COR-L47 (cell line): ENCODE results near the gene CDH4.

Experiments
- DNase-seq: peaks from one replicate; lab custom pipeline; 2025; lab: John Stamatoyannopoulos, UW

CDH4 gene

DNA sequence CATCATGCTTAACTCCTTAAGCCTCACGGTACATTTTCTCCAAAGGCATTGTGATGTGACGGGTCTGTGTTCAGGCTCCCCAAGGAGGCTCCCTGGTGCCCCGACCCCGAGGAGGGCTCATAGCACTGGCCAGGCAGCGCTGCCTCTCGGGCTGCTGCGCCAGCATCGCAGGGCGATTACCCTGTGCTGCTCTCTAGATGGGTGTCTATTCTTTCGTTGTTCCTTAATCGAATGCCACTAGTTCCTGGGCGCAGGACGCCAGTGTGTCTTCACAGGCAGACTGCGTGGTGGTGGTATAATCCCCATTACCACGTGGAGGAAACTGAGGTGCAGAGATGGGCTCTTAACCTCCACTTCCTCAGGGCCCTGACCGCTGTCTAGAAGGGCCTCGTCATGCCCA, 267.4 kb downstream of the CDH4 start:
- DNase-seq = no peak

GRCh38 chr20:61520076-61520892, 268.2 kb downstream of the CDH4 start:
- DNase-seq = no peak

- no peak for DNase-seq
Measured at GRCh38 chr20:61520893-61521460, 268.9 kb downstream of the CDH4 start.

DNA sequence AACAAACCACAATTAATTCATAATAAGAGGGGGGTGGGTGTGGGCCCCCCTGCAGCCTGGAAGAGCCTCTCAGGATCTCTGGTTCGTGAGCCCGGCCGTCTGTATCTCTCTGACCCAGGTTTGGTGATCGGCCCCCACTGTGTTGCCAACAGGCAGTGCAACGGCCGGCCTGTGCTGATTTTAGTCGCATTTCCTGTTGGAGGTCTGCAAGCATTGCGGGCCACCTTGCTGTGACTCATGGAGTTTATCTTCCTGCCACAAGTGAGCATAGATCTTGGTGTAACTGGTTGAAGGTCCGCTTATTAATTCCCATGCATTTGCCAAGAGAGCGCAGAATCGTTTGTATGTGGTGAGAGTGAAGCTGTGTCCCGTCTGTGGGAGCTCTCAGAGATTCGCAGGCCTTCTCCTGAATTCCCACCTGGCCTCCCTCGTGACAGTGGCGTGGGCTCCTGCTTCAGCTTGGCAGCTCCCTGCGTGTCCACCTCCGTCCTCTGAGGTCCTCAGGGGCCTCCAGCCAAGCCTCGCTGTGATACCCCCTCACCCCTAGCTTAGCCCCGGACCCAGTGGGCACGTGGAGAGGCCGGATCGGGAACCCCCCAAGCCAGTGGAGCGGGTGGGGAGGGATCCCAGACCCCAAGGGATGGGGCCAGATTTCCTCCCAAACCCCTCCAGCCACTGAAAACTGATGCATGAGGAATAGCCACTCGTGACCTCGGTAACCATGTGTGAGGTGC, 269.8 kb downstream of the CDH4 start:
- no peak for DNase-seq

DNA sequence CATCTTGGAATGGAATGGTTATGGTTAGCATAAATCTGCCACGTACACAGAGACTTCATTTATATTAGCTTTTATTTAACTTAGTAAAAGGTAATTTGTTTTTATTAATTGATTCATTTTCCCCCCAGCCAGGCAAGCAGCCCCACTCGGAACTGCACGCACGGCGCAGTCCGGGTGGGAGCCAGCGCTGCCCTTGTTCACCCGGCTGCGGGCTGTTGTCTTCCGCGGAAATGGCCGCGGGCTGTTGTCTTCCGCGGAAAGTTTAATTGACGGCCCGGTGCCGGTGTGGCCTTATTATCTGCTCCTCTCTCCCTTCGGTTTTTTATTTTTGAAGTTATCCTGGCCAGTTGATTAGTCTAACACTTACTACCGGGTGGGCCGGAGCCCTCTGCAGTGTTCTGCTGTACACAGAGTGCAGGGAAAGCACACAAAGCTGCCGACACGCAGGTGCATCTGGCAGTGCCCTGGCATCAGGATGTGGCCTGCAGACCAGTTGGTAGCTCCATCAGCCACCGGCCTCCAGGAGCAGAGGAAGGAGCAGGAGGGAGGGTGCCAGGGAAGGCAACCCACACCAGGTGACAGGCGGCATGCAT, 270.5 kb downstream of the CDH4 start:
- DNase-seq = no peak

GRCh38 chr20:61523145-61523544, 271.1 kb downstream of the CDH4 start:
- DNase-seq = no peak

DNA sequence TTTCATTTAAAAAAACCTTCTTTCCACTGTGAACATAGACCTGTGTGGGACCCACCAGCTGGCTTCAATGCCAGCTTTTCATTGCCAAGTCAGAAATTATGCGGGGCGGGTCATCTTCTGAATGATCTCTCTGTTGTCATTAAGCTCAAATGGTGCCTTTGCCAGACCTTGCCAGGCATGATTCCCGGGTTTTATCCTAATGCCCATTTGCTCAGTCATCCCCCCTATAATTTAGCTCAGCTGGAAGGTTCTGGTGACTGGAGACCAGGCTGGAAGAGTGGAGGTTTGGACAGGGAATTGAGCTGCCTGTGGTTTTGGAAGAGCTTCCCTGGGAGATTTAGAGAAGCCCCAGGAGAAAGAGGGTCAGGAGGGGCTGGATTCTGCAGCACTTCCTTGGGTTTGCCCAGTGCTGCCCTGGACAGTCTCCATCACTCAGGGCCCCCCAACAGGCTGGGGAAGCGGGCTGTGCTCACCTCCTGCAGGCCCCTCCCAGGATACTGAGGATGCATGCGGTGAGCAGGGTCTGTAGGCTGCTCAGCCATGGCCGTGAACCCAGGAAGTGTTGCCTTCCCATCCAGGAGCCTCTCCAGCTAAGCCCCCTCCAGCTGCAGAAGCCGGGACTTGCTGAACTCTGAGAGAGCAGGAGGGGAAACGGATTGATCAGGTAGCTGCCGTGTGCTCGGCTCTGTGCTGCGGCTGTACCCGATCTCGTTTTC, 273.0 kb downstream of the CDH4 start:
- peak; percentile 75 for DNase-seq

DNA sequence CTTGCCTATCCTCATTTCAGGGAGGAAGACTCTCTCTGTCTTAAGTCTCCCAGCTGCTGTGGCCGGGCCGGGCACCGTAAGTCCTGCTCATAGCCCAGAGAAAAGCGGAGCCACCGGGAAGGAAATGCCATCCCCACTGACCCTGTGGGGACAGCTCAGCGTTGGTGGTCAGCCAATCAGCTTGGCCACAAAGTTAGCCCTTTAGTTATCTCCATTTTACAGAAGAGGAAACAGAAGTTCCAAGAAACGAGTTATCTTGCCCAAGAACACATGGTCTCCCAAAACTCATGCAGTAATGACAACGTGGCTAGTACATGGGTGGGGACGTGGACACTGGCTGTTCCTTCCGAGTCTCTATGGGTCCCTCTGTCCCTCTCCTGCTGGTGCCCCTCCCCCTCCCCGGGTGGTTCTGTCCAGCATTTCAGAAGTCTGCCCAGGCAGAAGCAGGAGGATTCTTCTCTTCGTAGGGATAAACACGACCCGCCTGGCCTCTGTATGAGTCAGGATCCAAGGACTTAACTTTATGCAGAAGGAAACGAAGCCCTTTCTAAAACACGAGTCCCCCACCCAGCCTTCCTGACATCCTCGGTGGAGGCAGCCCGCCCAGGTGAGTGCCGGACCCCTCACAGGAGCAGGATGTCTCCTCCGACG, 273.8 kb downstream of the CDH4 start:
- no peak for DNase-seq

- DNase-seq = no peak
Measured at GRCh38 chr20:61526907-61527306, 274.8 kb downstream of the CDH4 start.

GRCh38 chr20:61527626-61528025, 275.6 kb downstream of the CDH4 start:
- no peak for DNase-seq

GRCh38 chr20:61528591-61528990, 276.5 kb downstream of the CDH4 start:
- no peak for DNase-seq

DNA sequence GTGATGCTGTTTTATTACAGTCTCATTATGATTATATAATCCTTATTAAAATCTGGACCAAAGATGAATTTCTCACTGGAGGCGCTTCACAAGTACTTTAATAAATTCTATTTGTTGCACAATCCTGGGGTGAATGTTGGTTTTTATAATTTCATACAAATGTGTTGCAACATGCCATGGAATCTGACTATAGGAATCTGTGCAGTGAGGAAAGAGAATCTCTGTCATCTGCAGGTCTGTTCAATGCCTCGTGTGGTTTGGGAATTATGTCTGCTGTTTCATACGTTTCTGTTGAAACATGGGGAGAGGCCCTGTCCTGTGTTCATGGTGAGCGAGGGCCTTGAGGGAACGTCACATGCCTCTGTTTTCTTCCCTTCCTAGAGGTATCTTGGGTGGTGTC, 277.3 kb downstream of the CDH4 start:
- no peak for DNase-seq

GRCh38 chr20:61531553-61532345, 279.7 kb downstream of the CDH4 start:
- no peak for DNase-seq

DNA sequence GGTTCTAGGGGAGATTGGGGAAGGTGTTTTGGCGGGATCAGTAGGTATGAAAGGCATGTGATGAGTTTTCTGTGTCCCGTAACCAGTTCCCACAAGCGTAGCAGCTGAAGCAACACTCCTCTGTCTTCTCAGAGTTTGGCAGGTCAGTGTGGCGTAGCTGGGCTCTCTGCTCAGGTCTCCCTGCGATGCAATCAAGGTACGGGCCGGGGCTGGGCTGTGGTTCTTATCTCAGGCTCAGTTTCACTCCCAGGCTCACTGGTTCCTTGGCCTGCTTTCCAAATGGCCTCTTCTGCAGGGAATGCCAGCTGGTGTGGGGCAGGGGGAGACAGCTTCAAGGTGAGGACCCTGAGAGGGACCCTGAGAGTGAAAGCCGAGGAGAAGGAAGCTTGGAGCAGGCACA, 280.7 kb downstream of the CDH4 start:
- DNase-seq = no peak

- DNase-seq = no peak
Measured at GRCh38 chr20:61533231-61533631, 281.2 kb downstream of the CDH4 start.

DNA sequence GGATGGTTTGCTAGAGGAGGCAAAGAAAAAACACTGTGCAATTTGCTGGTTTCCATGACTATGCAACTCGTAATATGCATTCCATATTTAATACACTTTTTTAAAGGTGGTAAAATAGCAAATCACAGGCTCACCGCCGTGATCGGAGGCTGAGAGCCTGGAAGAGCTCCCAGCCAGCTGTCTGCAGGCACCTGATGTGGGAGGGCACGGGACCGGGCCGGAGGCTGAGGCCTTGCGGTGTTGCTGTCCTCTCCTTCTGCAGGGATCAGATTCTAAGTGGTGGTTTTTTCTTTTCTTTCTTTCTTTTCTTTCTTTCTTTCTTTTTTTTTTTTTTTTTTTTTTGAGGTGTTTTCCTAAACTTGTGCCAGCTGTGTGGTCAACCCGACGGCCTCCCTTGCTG, 282.3 kb downstream of the CDH4 start:
- no peak for DNase-seq

DNA sequence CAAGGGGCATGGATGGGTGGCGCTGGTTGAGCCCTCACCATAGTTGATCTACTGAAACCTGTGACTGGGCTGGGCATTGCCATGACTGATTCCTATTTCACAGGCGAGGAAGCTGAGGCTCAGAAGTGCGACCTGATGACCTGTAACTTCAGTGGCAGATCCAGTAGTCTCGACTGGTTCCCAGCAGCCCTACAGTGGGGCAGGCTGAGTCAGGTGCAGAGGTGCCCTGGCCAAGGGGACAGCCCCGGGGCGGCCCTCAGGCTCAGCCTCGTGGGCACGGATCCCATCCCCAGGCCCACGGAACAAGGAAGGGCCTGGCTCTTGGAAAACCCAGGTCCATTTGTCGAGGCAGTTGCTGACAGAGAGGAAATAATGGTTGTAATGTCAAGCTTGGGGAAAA, 283.0 kb downstream of the CDH4 start:
- no peak for DNase-seq

DNA sequence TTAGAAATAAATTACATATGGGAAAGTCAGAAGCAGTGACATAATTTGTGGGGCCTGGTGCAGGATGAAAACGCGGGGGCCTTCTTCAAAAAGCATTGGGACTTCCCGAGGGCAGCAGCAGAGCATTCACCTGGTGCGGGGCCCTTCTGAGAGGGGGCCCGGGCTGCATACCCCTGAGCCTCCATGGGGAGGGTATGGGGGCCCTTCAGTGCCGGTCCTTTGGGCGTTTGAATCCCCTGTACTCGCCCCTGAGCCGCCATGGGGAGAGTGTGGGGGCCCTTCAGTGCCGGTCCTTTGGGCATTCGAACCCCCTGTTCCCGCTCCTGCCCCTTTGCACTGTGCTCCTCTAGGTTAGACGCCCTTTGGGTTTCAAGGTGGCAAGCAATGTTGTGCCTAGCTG, 283.5 kb downstream of the CDH4 start:
- no peak for DNase-seq

DNA sequence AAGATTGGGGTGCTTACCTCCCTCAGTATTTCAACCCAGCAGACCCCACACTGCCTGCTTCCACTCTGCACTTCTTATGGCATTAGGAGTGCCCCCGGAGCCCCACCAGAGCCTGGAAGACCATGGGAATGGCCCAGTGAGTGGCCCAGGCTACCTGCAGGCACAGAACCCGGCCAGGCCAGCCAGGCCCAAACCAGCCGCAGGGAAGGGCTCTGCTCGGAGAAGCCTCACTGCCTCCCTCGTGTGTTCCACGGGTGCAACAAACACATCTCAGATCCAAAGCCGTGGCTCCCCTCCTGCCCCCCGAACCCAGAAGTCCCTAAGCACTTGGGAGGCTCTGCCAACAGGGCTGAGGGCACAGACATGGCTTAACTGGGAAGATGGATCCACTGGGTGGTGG, 283.9 kb downstream of the CDH4 start:
- DNase-seq = no peak

- no peak for DNase-seq
Measured at GRCh38 chr20:61536671-61537070, 284.6 kb downstream of the CDH4 start.
